Choroid plexus epithelial cell (primary cell): Measurements from ENCODE around the gene SIGLEC11.
"Not testable (repeated sequence)": the region's sequence is repeated elsewhere in the genome, so short reads cannot be mapped to it uniquely, and the experiment has no call there.

Experiments used
- DNase-seq: peaks from one replicate; pipeline ENCODE4 v3.0.0-alpha.2; 2010; ENCODE audit warnings: low read depth
- H3K4me3 ChIP-seq: 2 replicates; pipeline ENCODE4 v1.5.1; 2011; ENCODE audit warnings: low read depth, mild to moderate bottlenecking, control low read depth, low read length, moderate library complexity
- CTCF ChIP-seq: conservative IDR thresholded peaks from 2 replicates; pipeline ENCODE4 v1.5.1; 2011; ENCODE audit warnings: low read depth, mild to moderate bottlenecking, control low read depth, inconsistent platforms, low read length, moderate library complexity

Gene SIGLEC11

GRCh38 chr19:49972841-49973240, 11.9 kb upstream of the SIGLEC11 start:
- no peak for TF ChIP-seq CTCF
- no peak overlapping the region for H3K4me3 ChIP-seq
- no peak for DNase-seq

GRCh38 chr19:49971991-49972411, 11.0 kb upstream of the SIGLEC11 start:
- DNase-seq = no peak
- TF ChIP-seq CTCF = no peak
- no peak overlapping the region for H3K4me3 ChIP-seq

- not testable (repeated sequence) for DNase-seq
Observed at GRCh38 chr19:49969355-49969754, 8.4 kb upstream of the SIGLEC11 start.

GRCh38 chr19:49968279-49968922, 7.4 kb upstream of the SIGLEC11 start:
- no peak overlapping the region for H3K4me3 ChIP-seq
- no peak for DNase-seq
- no peak for TF ChIP-seq CTCF

More at GRCh38 chr19:49969355-49969754, 8.4 kb upstream of the SIGLEC11 start:
- not testable (repeated sequence) for H3K4me3 ChIP-seq

- not testable (repeated sequence) for H3K4me3 ChIP-seq
Observed at GRCh38 chr19:49959892-49960291, 1.1 kb downstream of the SIGLEC11 start.

GRCh38 chr19:49958596-49958995, 2.4 kb downstream of the SIGLEC11 start:
- H3K4me3 ChIP-seq, DNase-seq: not testable (repeated sequence)

More at GRCh38 chr19:49959892-49960291, 1.1 kb downstream of the SIGLEC11 start:
- DNase-seq = not testable (repeated sequence)

GRCh38 chr19:49958144-49958543, 2.8 kb downstream of the SIGLEC11 start:
- not testable (repeated sequence) for H3K4me3 ChIP-seq, DNase-seq

- H3K4me3 ChIP-seq = no peak overlapping the region
- DNase-seq = no peak
- TF ChIP-seq CTCF = no peak
Observed at GRCh38 chr19:49957262-49957915, 3.6 kb downstream of the SIGLEC11 start.

- DNase-seq = no peak
- TF ChIP-seq CTCF = no peak
Observed at GRCh38 chr19:49956115-49956495, 4.9 kb downstream of the SIGLEC11 start.

More at GRCh38 chr19:49956115-49956495, 4.9 kb downstream of the SIGLEC11 start:
- no peak overlapping the region for H3K4me3 ChIP-seq
